ENCODE results near the gene SLC29A3. TPM values are rescaled to one million over a fixed set of nuclear protein-coding genes. Genes with fewer than 3 reads are reported as not detected.

SLC29A3 gene
- total and polyA plus RNA-seq, 4 experiments from 2014 or later = 7.0 to 9.1 (median 8.2) TPM

GRCh38 chr10:71343392-71343773 lies 24.3 kb downstream of the SLC29A3 start:
- Mint-ChIP-seq H3K27me3 (no peaks in the 10 kb centered on the region), H3K4me3 (no peak overlapping the region), H3K27ac (no peak overlapping the region), H3K4me1 (no peaks in the 10 kb centered on the region), H3K36me3 (peaks cover 8 to 9% of the 10 kb centered on the region in 2 donors), H3K9me3 (no peaks in the 10 kb centered on the region)
- intact Hi-C loops (cut with micrococcal nuclease) = no loop called here
- Histone ChIP-seq H3K27me3 (ENCODE audit: insufficient read depth, low read length) (no peaks in the 10 kb centered on the region), H3K36me3 (ENCODE audit: insufficient read depth, low read length) (no peaks in the 10 kb centered on the region), H3K9me3 (ENCODE audit: control insufficient read depth in 1 of 2, low read length in 2 of 2) (no peaks in the 10 kb centered on the region), H3K4me1 (ENCODE audit: insufficient read depth, low read length) (no peaks in the 10 kb centered on the region), H3K27ac (ENCODE audit: low read depth, low read length) (no peak overlapping the region), H3K4me3 (ENCODE audit: low read length in 2 of 2) (no peak overlapping the region)
- ChIA-PET CTCF (ENCODE audit: partially characterized antibody) (interaction anchor here (1.0 kb wide), 1 partner anchor 62 kb away, joined by 3 read pairs; no protein-coding TSS in a partner anchor), POLR2A (ENCODE audit: partially characterized antibody) (no interaction called here)
- no peak for DNase-seq

- no peak overlapping the region for H3K4me3 Mint-ChIP-seq
- Histone ChIP-seq H3K4me1 (ENCODE audit: insufficient read depth, low read length) (no peaks in the 10 kb centered on the region), H3K9me3 (ENCODE audit: control insufficient read depth in 1 of 2, low read length in 2 of 2) (no peaks in the 10 kb centered on the region), H3K4me3 (ENCODE audit: low read length in 2 of 2) (no peak overlapping the region), H3K36me3 (ENCODE audit: insufficient read depth, low read length) (no peaks in the 10 kb centered on the region), H3K27ac (ENCODE audit: low read depth, low read length) (no peak overlapping the region), H3K27me3 (ENCODE audit: insufficient read depth, low read length) (no peaks in the 10 kb centered on the region)
- ChIA-PET CTCF (ENCODE audit: partially characterized antibody) (interaction anchor here (1.0 kb wide), 1 partner anchor 16 kb away, joined by 3 read pairs; no protein-coding TSS in a partner anchor), POLR2A (ENCODE audit: partially characterized antibody) (no interaction called here)
- no peaks in the 10 kb centered on the region for H3K4me1 Mint-ChIP-seq
- no peaks in the 10 kb centered on the region for H3K9me3 Mint-ChIP-seq
- intact Hi-C loops (cut with micrococcal nuclease) = no loop called here
- no peaks in the 10 kb centered on the region for H3K27me3 Mint-ChIP-seq
- H3K27ac Mint-ChIP-seq = no peak overlapping the region
- no peak for DNase-seq
- peaks cover 6% of the 10 kb centered on the region in 2 donors for H3K36me3 Mint-ChIP-seq
These were observed 25.3 kb downstream of the SLC29A3 start for GRCh38 chr10:71344154-71344925.

- Mint-ChIP-seq H3K4me1 (no peaks in the 10 kb centered on the region), H3K27ac (peak overlapping the region in 1 of 7 donors; percentile 14), H3K4me3 (no peak overlapping the region), H3K27me3 (no peaks in the 10 kb centered on the region), H3K9me3 (no peaks in the 10 kb centered on the region), H3K36me3 (peaks cover 0 to 4% of the 10 kb centered on the region in 2 donors)
- H3K9me3 ChIP-seq (ENCODE audit: control insufficient read depth in 1 of 2, low read length in 2 of 2) = no peaks in the 10 kb centered on the region
- intact Hi-C loops (cut with micrococcal nuclease) = no loop called here
- H3K36me3 ChIP-seq (ENCODE audit: insufficient read depth, low read length) = no peaks in the 10 kb centered on the region
- DNase-seq = no peak
- no peaks in the 10 kb centered on the region for H3K27me3 ChIP-seq (ENCODE audit: insufficient read depth, low read length)
- ChIA-PET POLR2A (ENCODE audit: partially characterized antibody) (no interaction called here), CTCF (ENCODE audit: partially characterized antibody) (interaction anchor here (1.0 kb wide), 1 partner anchor 15 kb away, joined by 3 read pairs; no protein-coding TSS in a partner anchor)
- no peak overlapping the region for H3K4me3 ChIP-seq (ENCODE audit: low read length in 2 of 2)
- H3K4me1 ChIP-seq (ENCODE audit: insufficient read depth, low read length) = no peaks in the 10 kb centered on the region
- H3K27ac ChIP-seq (ENCODE audit: low read depth, low read length) = no peak overlapping the region
These were observed 26.0 kb downstream of the SLC29A3 start for GRCh38 chr10:71344993-71345480.

- H3K27me3 Mint-ChIP-seq = no peaks in the 10 kb centered on the region
- H3K9me3 Mint-ChIP-seq = no peaks in the 10 kb centered on the region
- Histone ChIP-seq H3K4me3 (ENCODE audit: low read length in 2 of 2) (no peak overlapping the region), H3K9me3 (ENCODE audit: control insufficient read depth in 1 of 2, low read length in 2 of 2) (no peaks in the 10 kb centered on the region), H3K27me3 (ENCODE audit: insufficient read depth, low read length) (no peaks in the 10 kb centered on the region), H3K36me3 (ENCODE audit: insufficient read depth, low read length) (no peaks in the 10 kb centered on the region), H3K27ac (ENCODE audit: low read depth, low read length) (no peak overlapping the region), H3K4me1 (ENCODE audit: insufficient read depth, low read length) (no peaks in the 10 kb centered on the region)
- H3K36me3 Mint-ChIP-seq = peaks cover 0 to 2% of the 10 kb centered on the region in 2 donors
- no peak for DNase-seq
- no peak overlapping the region for H3K4me3 Mint-ChIP-seq
- peaks cover 0 to 4% (median 0%) of the 10 kb centered on the region in 4 donors for H3K4me1 Mint-ChIP-seq
- intact Hi-C loops (cut with micrococcal nuclease) = no loop called here
- ChIA-PET POLR2A (ENCODE audit: partially characterized antibody) (no interaction called here), CTCF (ENCODE audit: partially characterized antibody) (no interaction called here)
- no peak overlapping the region for H3K27ac Mint-ChIP-seq
These were observed 26.6 kb downstream of the SLC29A3 start for GRCh38 chr10:71345694-71346093.

GRCh38 chr10:71346731-71347130 lies 27.7 kb downstream of the SLC29A3 start:
- no peak overlapping the region for H3K4me3 Mint-ChIP-seq
- peaks cover 0 to 6% of the 10 kb centered on the region in 2 donors for H3K36me3 Mint-ChIP-seq
- POLR2A ChIA-PET (ENCODE audit: partially characterized antibody) = no interaction called here
- no peak overlapping the region for H3K27ac ChIP-seq (ENCODE audit: low read depth, low read length)
- CTCF ChIA-PET (ENCODE audit: partially characterized antibody) = no interaction called here
- H3K27me3 Mint-ChIP-seq = no peaks in the 10 kb centered on the region
- no peaks in the 10 kb centered on the region for H3K36me3 ChIP-seq (ENCODE audit: insufficient read depth, low read length)
- DNase-seq = no peak
- intact Hi-C loops (cut with micrococcal nuclease) = no loop called here
- no peak overlapping the region for H3K27ac Mint-ChIP-seq
- H3K27me3 ChIP-seq (ENCODE audit: insufficient read depth, low read length) = no peaks in the 10 kb centered on the region
- no peaks in the 10 kb centered on the region for H3K9me3 Mint-ChIP-seq
- H3K4me3 ChIP-seq (ENCODE audit: low read length in 2 of 2) = no peak overlapping the region
- H3K9me3 ChIP-seq (ENCODE audit: control insufficient read depth in 1 of 2, low read length in 2 of 2) = no peaks in the 10 kb centered on the region
- H3K4me1 Mint-ChIP-seq = peaks cover 0 to 8% (median 0%) of the 10 kb centered on the region in 4 donors
- H3K4me1 ChIP-seq (ENCODE audit: insufficient read depth, low read length) = no peaks in the 10 kb centered on the region

GRCh38 chr10:71347587-71348395 lies 28.7 kb downstream of the SLC29A3 start:
- no peak overlapping the region for H3K4me3 ChIP-seq (ENCODE audit: low read length in 2 of 2)
- Mint-ChIP-seq H3K4me3 (no peak overlapping the region), H3K27ac (no peak overlapping the region), H3K27me3 (no peaks in the 10 kb centered on the region), H3K36me3 (peaks cover 4 to 12% of the 10 kb centered on the region in 2 donors), H3K4me1 (peaks cover 0 to 8% (median 0%) of the 10 kb centered on the region in 4 donors), H3K9me3 (no peaks in the 10 kb centered on the region)
- no peaks in the 10 kb centered on the region for H3K9me3 ChIP-seq (ENCODE audit: control insufficient read depth in 1 of 2, low read length in 2 of 2)
- H3K4me1 ChIP-seq (ENCODE audit: insufficient read depth, low read length) = no peaks in the 10 kb centered on the region
- H3K27me3 ChIP-seq (ENCODE audit: insufficient read depth, low read length) = no peaks in the 10 kb centered on the region
- intact Hi-C loops (cut with micrococcal nuclease) = no loop called here
- no peak for DNase-seq
- no peak overlapping the region for H3K27ac ChIP-seq (ENCODE audit: low read depth, low read length)
- CTCF ChIA-PET (ENCODE audit: partially characterized antibody) = no interaction called here
- POLR2A ChIA-PET (ENCODE audit: partially characterized antibody) = no interaction called here
- no peaks in the 10 kb centered on the region for H3K36me3 ChIP-seq (ENCODE audit: insufficient read depth, low read length)

GRCh38 chr10:71348850-71349249 lies 29.8 kb downstream of the SLC29A3 start:
- no peaks in the 10 kb centered on the region for H3K9me3 Mint-ChIP-seq
- no peak overlapping the region for H3K27ac ChIP-seq (ENCODE audit: low read depth, low read length)
- H3K27me3 Mint-ChIP-seq = no peaks in the 10 kb centered on the region
- H3K4me1 ChIP-seq (ENCODE audit: insufficient read depth, low read length) = no peaks in the 10 kb centered on the region
- no peak overlapping the region for H3K4me3 Mint-ChIP-seq
- intact Hi-C loops (cut with micrococcal nuclease) = no loop called here
- no peak overlapping the region for H3K4me3 ChIP-seq (ENCODE audit: low read length in 2 of 2)
- CTCF ChIA-PET (ENCODE audit: partially characterized antibody) = interaction anchor here (0.8 to 0.9 kb wide), 2 partner anchors 29 to 36 kb away, joined by 3 read pairs; no protein-coding TSS in a partner anchor
- no peaks in the 10 kb centered on the region for H3K27me3 ChIP-seq (ENCODE audit: insufficient read depth, low read length)
- H3K9me3 ChIP-seq (ENCODE audit: control insufficient read depth in 1 of 2, low read length in 2 of 2) = no peaks in the 10 kb centered on the region
- H3K36me3 ChIP-seq (ENCODE audit: insufficient read depth, low read length) = no peaks in the 10 kb centered on the region
- H3K4me1 Mint-ChIP-seq = peaks cover 0 to 8% (median 0%) of the 10 kb centered on the region in 4 donors
- POLR2A ChIA-PET (ENCODE audit: partially characterized antibody) = no interaction called here
- H3K36me3 Mint-ChIP-seq = peaks cover 13 to 19% of the 10 kb centered on the region in 2 donors
- no peak for DNase-seq
- H3K27ac Mint-ChIP-seq = peak overlapping the region in 1 of 7 donors; percentile 15
